ENCODE data around the gene ERMARD.

ERMARD gene

DNA sequence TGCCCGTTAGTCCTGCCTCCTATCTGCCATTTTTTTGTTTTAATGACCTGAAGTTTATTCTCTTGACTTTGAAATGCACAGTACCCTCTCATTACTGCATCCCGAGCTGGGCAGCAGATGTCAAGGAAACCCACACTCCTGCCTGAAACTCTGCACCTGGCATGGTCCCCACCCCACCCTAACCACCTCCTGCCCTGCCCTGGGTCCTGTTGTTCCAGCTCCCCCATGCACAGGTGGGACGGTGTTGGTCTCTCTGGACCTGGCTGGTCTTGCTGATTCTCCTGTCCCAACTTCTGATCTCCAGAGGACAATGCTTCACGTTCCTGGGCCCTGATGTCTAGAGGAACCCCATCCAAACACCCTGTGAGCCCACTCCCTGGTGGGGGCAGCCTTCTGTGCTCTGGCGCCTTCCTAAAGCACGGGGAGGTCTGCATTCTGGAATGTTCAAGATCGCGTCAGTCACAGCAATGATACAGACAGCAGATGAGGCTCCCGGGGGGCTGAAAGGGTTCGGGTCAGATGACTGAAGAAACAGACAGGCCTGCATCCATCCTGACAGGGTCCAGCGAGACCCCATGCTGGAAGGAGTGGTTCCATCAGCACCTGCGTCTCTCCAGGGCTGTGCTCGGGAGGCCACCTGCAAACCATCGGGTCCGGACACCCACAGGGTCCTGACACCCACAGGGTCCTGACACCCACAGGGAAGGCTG is 73.6 kb downstream of the ERMARD start:
- no peak for DNase-seq (ENCODE audit: low read depth in 2 of 2)

DNA sequence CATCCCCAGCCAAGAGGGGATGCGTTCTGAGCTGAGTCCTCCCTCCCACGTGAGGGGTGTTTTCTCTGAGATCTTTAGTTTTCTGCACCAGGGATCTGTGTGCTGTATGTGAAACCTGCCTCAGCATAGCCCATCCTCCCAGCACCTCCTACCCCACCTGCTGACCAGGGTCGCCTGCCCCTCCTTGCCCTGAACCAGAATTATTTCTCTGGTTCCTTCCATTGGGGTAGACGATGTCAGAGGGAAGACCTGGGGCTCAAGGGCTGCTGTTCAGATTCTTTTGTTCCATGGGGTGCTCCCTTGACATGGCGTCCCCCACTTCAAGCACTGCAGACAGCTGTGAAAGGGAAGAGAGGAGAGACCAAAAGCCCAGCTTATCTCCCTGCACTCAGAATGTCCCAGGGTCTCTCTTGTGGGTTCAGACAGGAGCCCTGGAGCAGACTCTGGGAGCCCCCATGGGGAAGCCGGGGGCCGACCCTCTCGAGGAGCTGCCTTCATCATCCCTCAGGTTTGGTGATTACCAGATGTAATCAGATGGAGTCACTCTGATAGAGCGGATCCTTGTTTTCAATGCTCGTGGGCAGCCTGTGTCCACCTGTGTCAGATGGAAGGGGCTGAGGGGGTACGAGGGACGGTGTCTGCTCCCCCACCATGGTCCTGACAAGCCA is 74.3 kb downstream of the ERMARD start:
- DNase-seq (ENCODE audit: low read depth in 2 of 2): no peak

DNA sequence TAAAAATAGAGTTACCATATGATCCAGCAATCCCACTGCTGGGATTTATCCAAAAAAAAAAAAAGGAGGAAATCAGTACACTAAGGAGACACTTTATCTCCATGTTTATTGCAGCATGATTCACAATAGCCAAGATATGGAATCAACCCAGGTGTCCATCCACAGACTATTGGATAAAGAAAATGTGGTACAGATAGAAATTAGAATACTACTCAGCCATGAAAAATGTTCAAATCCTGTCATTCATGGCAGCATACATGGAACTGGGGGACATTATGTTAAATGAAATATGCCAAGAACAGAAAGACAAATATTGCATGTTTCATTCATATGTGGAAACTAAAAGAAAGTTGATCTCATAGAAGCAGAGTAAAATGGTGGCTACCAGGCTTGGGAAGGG is 75.3 kb downstream of the ERMARD start:
- no peak for DNase-seq (ENCODE audit: low read depth in 2 of 2)

DNA sequence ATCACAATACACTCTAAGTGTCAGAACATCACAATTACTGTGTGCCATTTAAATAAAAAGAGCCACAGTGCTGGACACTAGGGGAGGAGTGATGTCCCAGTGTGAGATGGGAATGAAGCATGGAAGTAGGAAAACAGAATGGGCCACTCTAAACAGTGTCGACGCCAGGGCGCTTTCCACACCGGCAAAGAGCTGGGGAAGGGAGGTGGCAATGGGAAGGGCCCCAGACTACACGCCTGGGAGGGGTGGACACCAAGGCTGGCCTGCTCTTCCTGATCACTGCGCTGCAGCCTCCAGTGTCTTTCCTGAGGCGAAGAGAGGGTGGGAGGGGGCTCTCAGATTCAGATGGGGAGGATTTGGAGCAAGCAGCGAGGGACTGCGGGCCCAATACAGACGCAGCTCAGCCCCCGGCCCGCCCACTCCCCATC is 75.9 kb downstream of the ERMARD start:
- no peak for DNase-seq (ENCODE audit: low read depth in 2 of 2)

DNA sequence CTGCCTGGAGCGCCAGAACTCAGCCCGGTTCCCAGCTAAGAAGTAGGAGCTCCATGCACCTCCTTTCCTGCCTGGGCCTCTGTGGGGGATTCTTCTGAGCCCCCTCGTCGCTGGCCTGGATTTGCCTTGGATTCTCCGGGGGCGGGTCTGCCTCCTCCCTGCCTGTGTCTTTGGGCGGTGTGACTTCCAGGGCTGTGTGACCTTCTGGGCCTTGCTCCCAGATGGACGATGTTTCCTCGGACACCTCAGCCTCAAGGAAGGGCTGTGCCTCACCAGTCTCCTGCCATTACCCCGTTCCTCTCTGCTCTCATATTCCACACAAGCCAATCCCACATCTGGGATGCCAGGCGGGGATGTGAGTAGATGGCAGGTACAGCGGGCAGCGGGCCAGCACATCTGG is 76.8 kb downstream of the ERMARD start:
- DNase-seq (ENCODE audit: low read depth in 2 of 2): no peak

DNA sequence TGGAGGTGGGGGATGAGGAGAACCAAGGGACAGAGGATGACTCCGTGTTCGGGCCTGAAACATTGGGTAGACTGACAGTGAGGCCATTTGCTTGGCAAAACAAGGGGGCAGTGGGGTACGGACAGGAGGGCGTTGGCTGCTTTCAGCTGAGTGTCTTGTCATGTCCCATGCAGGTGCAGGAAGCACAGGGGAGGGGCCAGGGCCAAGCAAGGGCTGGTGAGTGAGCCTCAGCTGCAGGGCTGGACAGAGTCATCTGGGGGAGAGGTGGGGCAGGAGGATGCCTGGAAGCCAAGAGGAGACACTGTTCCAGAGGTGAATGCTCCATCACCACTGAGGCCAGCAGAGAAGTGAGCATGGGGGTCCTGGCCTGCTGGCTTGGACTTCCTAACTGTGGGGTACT is 78.4 kb downstream of the ERMARD start:
- DNase-seq (ENCODE audit: low read depth in 2 of 2): no peak

DNA sequence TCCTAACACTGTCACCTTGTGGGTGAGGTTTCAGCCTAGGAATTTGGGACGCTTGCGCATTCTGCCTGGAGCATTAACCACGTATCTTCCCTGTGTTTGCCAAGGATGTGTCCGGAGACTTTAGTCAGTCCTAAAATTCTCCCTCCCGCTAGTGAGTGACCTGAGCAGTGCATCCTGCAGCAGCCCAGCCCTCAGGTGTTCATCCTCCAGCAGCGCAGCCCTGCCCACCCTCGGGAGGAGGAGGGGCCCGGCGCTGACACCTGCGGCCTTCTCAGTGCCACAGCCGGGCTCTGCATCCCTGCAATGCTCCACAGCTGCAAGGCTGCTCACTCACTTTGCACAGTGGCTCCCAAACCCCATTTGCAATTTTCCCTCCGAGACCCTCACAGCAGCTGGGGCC is 79.5 kb downstream of the ERMARD start:
- DNase-seq (ENCODE audit: low read depth in 2 of 2): no peak
